GM19035 (cell line): ENCODE measurements around the gene SPTY2D1.
"Not testable (repeated sequence)": the region's sequence is repeated elsewhere in the genome, so short reads cannot be mapped to it uniquely, and the experiment has no call there.

Experiments
- ATAC-seq: cut with Tn5 transposase; IDR thresholded peaks from one replicate; pipeline ENCODE4 v1.9.1; 2021; ENCODE audit not compliant: unreplicated experiment

SPTY2D1 gene

GRCh38 chr11:18634140-18635032 is at the start of gene SPTY2D1:
Gene SPTY2D1 (minus strand): TSS chr11:18634342. CDS start chr11:18634257, 85 bp downstream.
- ATAC-seq, result peak; percentile 98

DNA sequence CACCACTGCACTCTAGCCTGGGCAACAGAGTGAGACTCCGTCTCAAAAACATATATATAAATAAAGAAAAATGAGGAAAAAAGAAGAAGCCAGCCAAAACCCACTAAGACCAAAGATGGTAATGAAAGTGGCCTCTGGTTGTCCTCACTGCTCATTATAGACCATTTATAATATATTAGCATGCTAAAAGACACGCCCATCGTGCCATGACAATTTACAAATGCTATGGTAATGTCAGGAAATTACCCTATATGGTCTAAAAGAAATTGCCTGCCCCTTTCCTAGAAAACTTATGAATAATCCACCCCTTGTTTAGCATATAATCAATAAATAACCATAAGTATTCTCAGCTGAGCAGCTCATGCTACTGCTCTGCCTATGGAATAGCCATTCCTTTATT is 48.3 kb upstream of the SPTY2D1 start:
- ATAC-seq, result no peak

GRCh38 chr11:18681949-18682348 is 47.8 kb upstream of the SPTY2D1 start:
- ATAC-seq, result not testable (repeated sequence)

DNA sequence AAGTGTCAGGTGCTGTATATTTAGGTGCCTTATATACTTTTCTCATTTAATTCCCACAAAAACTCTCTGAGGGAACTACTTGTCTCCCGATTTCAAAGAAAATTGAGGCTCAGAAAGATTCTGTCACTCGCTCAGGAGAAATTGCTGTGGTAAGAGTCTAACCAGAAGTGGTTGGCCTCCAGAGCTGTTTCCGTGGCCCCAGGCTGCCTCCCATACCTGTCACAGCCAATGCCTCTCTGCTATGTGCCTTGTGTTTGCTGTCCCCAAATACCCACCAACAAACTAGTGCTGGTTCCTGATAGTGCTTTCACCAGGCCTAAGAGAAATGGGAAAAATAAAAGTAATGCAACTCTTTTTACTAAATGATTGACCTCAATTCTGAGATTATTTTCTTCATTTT is 43.4 kb upstream of the SPTY2D1 start:
- no peak for ATAC-seq

- no peak for ATAC-seq
These were observed 42.7 kb upstream of the SPTY2D1 start for GRCh38 chr11:18676803-18677202.

DNA sequence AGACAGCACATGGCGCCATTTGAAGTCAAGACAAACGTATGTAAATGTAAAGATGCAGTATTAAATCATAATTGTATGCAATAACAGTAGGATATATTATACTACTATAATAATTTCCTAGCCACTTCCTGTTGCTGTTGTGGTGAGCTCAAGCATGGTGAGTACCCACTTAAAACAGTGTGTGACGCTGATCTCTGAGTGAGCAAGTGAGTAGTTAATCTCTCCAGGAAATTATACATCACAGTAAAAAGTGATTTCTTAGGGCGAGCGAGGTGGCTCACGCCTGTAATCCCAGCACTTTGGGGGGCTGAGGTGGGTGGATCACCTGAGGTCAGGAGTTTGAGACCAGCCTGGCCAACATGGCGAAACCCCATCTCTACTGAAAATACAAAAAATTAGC is 38.1 kb upstream of the SPTY2D1 start:
- not testable (repeated sequence) for ATAC-seq

- no peak for ATAC-seq
These were observed 37.1 kb upstream of the SPTY2D1 start for GRCh38 chr11:18671246-18671645.

DNA sequence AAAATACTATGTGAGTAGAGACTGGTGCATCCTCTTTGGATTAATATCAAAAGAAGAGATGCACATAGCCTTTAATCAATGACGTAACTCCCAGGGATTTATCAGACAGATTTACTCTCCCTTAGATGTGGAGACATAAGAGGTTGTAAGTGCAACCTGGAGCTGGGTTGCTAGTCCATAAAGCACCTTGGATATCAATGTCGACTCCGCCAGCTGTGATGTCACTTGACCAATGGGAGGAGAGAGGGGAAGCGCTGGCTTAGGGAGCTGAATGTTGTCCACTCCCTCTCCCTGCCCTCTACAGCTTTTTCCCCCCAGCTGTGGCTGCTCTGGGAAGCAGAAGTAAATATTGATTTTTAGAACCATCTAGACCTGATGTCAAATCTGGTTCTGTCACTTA is 35.6 kb upstream of the SPTY2D1 start:
- ATAC-seq, result no peak

- no peak for ATAC-seq
These were observed 35.1 kb upstream of the SPTY2D1 start for GRCh38 chr11:18669219-18669596.

DNA sequence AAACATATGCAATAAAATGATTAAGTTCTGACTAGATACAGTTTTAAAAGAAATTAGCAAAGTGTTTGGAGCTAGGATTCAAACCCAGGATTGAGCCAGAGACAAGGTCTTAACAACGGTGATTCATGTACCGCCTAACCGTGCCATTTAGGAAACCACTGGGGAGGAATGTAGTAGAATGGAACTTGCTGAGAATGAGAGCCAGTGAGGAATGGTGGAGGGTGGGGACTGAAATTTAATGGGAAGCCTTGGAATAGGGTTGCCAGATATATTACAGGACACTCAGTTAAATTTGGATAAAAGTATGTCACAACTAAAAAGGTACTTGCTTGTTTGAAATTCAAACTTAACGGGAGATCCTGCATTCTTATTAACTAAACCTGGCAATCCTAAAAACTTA is 34.0 kb upstream of the SPTY2D1 start:
- no peak for ATAC-seq

- ATAC-seq, result not testable (repeated sequence)
These were observed 31.3 kb upstream of the SPTY2D1 start for GRCh38 chr11:18665353-18665872.

DNA sequence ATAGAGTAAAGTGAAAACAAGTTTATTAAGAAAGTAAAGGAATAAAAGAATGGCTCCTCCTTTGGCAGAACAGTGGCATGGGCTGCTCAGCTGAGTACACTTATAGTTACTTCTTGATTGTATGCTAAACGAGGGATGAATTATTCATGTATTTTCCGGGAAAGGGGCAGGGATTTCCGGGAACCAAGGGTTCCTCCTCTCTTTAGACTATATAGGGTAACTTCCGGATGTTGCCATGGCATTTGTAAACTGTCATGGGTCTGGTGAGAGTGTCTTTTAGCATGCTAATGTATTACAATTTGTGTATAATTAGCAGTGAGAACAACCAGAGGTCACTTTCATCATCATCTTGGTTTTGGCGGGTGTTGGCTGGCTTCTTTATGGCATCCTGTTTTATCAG is 23.5 kb upstream of the SPTY2D1 start:
- ATAC-seq, result no peak

- ATAC-seq, result peak; percentile 64
These were observed 16.9 kb upstream of the SPTY2D1 start for GRCh38 chr11:18650859-18651557.

DNA sequence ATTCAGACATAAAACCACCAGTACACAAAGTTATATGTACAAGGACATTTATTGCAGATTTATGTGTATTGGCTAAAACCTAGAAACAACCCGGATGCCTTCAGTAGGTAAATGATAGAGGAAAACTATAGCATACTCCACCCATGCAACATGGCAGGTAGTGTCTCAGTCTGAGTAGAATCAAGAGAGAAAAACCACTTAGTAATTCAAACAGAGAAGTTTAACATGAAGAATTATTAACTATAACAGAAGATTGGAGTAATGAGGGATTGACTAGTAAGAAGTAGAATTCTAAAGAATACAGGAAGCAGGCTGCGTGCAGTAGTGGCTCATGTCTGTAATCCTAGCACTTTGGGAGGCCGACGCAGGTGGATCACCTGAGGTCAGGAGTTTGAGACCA is 16.2 kb upstream of the SPTY2D1 start:
- ATAC-seq, result no peak

- ATAC-seq, result not testable (repeated sequence)
These were observed 8.9 kb upstream of the SPTY2D1 start for GRCh38 chr11:18643034-18643433.

- ATAC-seq, result no peak
These were observed 7.5 kb upstream of the SPTY2D1 start for GRCh38 chr11:18641677-18642076.

GRCh38 chr11:18633256-18634139 is 644 bp downstream of the SPTY2D1 start:
- peak; percentile 33 for ATAC-seq

- no peak for ATAC-seq
These were observed 1.3 kb downstream of the SPTY2D1 start for GRCh38 chr11:18632841-18633240.

- ATAC-seq, result no peak
These were observed 10.0 kb downstream of the SPTY2D1 start for GRCh38 chr11:18624161-18624560.

GRCh38 chr11:18623707-18624106 is 10.4 kb downstream of the SPTY2D1 start:
- ATAC-seq, result no peak
